Panc1 (cell line): Measurements from ENCODE around the gene TTC21B. TPM values are rescaled to one million over a fixed set of nuclear protein-coding genes. Genes with fewer than 3 reads are reported as not detected.

Experiments used
- ATAC-seq: fragments of 200-7000 bp; cut with Tn5 transposase; 2 replicates; pipeline ENCODE4 v1.9.1; 2020; ENCODE audit warnings: mild to moderate bottlenecking, moderate library complexity
- BruUV-seq: library from RNA; stranded (reverse); fragments of 400-500 nt; replicated peaks from 2 replicates; lab custom pipeline; 2021; lab: Mats Ljungman, UMichigan
- CTCF ChIA-PET: fragments of 300-600 bp; sonication (Branson Sonifier 250); formaldehyde crosslinking; loops from one replicate; lab custom pipeline; 2022; ENCODE audit warnings: antibody characterized with exemption; lab: Charles Lee
- POLR2A ChIA-PET: fragments of 300-600 bp; sonication (Branson Sonifier 250); formaldehyde crosslinking; loops from one replicate; lab custom pipeline; 2022; ENCODE audit warnings: antibody characterized with exemption; lab: Charles Lee
- DNase-seq: peaks from one replicate; pipeline ENCODE4 v3.0.0-alpha.2; 2010; ENCODE audit warnings: low read depth, low spot score
- H3K27ac ChIP-seq: 2 replicates; pipeline ENCODE4 v1.5.1; 2011; ENCODE audit warnings: mild to moderate bottlenecking, low read length, inconsistent platforms
- H3K27me3 ChIP-seq: fragments of 200-500 bp; sonication (Bioruptor generic); 2 replicates; pipeline ENCODE4 v1.6.0; 2014; ENCODE audit warnings: low read length, inconsistent platforms; ENCODE audit not compliant: control insufficient read depth, insufficient read depth
- H3K36me3 ChIP-seq: fragments of 200-500 bp; sonication (Bioruptor generic); 2 replicates; pipeline ENCODE4 v1.5.1; 2014; ENCODE audit warnings: inconsistent platforms, mild to moderate bottlenecking, low read length, moderate library complexity; ENCODE audit not compliant: control insufficient read depth, insufficient read depth
- H3K4me1 ChIP-seq: 2 replicates; pipeline ENCODE4 v1.5.1; 2011; ENCODE audit warnings: inconsistent platforms, mild to moderate bottlenecking, low read length, moderate library complexity; ENCODE audit not compliant: control insufficient read depth, insufficient read depth
- H3K4me3 ChIP-seq, 2 experiments: 2 replicates each; pipeline ENCODE4 v1.5.1; 2011 to 2012; ENCODE audit warnings: low read depth in 2 of 2, low read length in 2 of 2, mild to moderate bottlenecking in 2 of 2, inconsistent platforms in 1 of 2, moderate library complexity in 1 of 2
- H3K9me3 ChIP-seq: fragments of 200-500 bp; sonication (Bioruptor generic); 2 replicates; pipeline ENCODE4 v1.5.1; 2014; ENCODE audit warnings: low read depth, mild to moderate bottlenecking, inconsistent platforms, low read length, moderate library complexity; ENCODE audit not compliant: control insufficient read depth, insufficient read depth
- CTCF ChIP-seq: fragments of 450-650 bp; IDR thresholded peaks from 2 replicates; pipeline ENCODE4 v1.5.1; 2017; ENCODE audit warnings: mild to moderate bottlenecking
- POLR2AphosphoS5 ChIP-seq: IDR thresholded peaks from 2 replicates; pipeline ENCODE4 v1.6.1; 2012; ENCODE audit warnings: mild to moderate bottlenecking, low read depth, low read length, moderate library complexity
- REST ChIP-seq, 2 experiments: IDR thresholded peaks; 2 replicates each; pipeline ENCODE4 v1.6.1; 2011 to 2012; ENCODE audit warnings: low read depth in 2 of 2, control low read depth in 1 of 2, low read length in 1 of 2, mild to moderate bottlenecking in 1 of 2, moderate library complexity in 1 of 2; ENCODE audit not compliant: insufficient read depth in 1 of 2
- SIN3A ChIP-seq: IDR thresholded peaks from 2 replicates; pipeline ENCODE4 v1.6.1; 2012; ENCODE audit warnings: low read depth, mild to moderate bottlenecking, low read length, moderate library complexity, borderline replicate concordance; ENCODE audit not compliant: insufficient read depth
- TCF7L2 ChIP-seq: IDR thresholded peaks from 2 replicates; pipeline ENCODE4 v1.6.1; 2011; ENCODE audit warnings: mild to moderate bottlenecking, low read depth, low read length, inconsistent platforms
- in situ Hi-C: cut with HindIII; loops from 2 replicates; pipeline ENCODE4 v1.10.0; 2016; ENCODE audit warnings: low sequenced_read_pairs, low pct_unique_long_range_greater_than_20kb
- intact Hi-C: fragments of 100-400 bp; cut with micrococcal nuclease; formaldehyde crosslinking; loops from one replicate; pipeline ENCODE4 v1.10.0; 2022; ENCODE audit not compliant: unreplicated experiment
- total RNA-seq: library from RNA; stranded (reverse); gene quantifications from one replicate; pipeline ENCODE4 v1.2.1, GENCODE V29; 2021; ENCODE audit not compliant: unreplicated experiment

Gene TTC21B
- total RNA-seq, 1 experiment from 2014 or later: 12.4 TPM

- ATAC-seq (no peak), DNase-seq (no peak)
- ChIA-PET POLR2A (no interaction called here), CTCF (no interaction called here)
- BruUV-seq: no TSS peak
- in situ Hi-C loops: no loop called here
- intact Hi-C loops: no loop called here
- H3K27ac ChIP-seq: no peak overlapping the region
- TF ChIP-seq SIN3A: no peak
- TF ChIP-seq TCF7L2: no peak
- TF ChIP-seq CTCF: no peak
- H3K27me3 ChIP-seq: no peaks in the 10 kb centered on the region
- H3K4me1 ChIP-seq: no peaks in the 10 kb centered on the region
- no peaks in the 10 kb centered on the region for H3K36me3 ChIP-seq
- no peaks in the 10 kb centered on the region for H3K9me3 ChIP-seq
- H3K4me3 ChIP-seq: no peak overlapping the region
Observed at GRCh38 chr2:165990846-165991245, 37.3 kb upstream of the TTC21B start.

GRCh38 chr2:165989851-165990250 is 36.3 kb upstream of the TTC21B start:
- POLR2A ChIA-PET: no interaction called here
- no peak for TF ChIP-seq TCF7L2
- TF ChIP-seq POLR2AphosphoS5: no peak
- no peak for TF ChIP-seq SIN3A
- no peak for TF ChIP-seq CTCF
- TF ChIP-seq REST (IDR thresholded peaks at IDR 0.05; ENCODE audit: insufficient read depth in 1 of 2, low read depth in 2 of 2, low read length in 1 of 2): no peak
- no peak overlapping the region for H3K4me3 ChIP-seq
- DNase-seq: no peak
- H3K4me1 ChIP-seq: no peaks in the 10 kb centered on the region
- in situ Hi-C loops (no loop called here), intact Hi-C loops (no loop called here)
- no peaks in the 10 kb centered on the region for H3K9me3 ChIP-seq
- CTCF ChIA-PET: no interaction called here
- ATAC-seq: no peak
- no peak overlapping the region for H3K27ac ChIP-seq
- H3K36me3 ChIP-seq: no peaks in the 10 kb centered on the region
- H3K27me3 ChIP-seq: no peaks in the 10 kb centered on the region
- BruUV-seq: no TSS peak
